Hepatocyte (in vitro differentiated cells): Measurements from ENCODE around the gene CNNM2. TPM values are rescaled to one million over a fixed set of nuclear protein-coding genes. Genes with fewer than 3 reads are reported as not detected.

Experiments
- DNase-seq: peaks from one replicate; pipeline ENCODE4 v3.0.0-alpha.2; 2016; ENCODE audit warnings: low spot score
- H2AFZ ChIP-seq: fragments of 200-600 bp; sonication (generic); 2 replicates; pipeline ENCODE4 v1.6.0; 2016; ENCODE audit warnings: antibody characterized with exemption, mild to moderate bottlenecking
- H3K27ac ChIP-seq: fragments of 200-600 bp; sonication (generic); 2 replicates; pipeline ENCODE4 v1.5.1; 2016; ENCODE audit warnings: mild to moderate bottlenecking
- H3K27me3 ChIP-seq: fragments of 200-600 bp; sonication (generic); 2 replicates; pipeline ENCODE4 v1.6.1; 2016
- H3K36me3 ChIP-seq: fragments of 200-600 bp; sonication (generic); replicated peaks from 2 replicates; pipeline ENCODE4 v1.5.1; 2016; ENCODE audit warnings: low read depth; ENCODE audit not compliant: insufficient read depth
- H3K4me1 ChIP-seq: fragments of 200-600 bp; sonication (generic); 2 replicates; pipeline ENCODE4 v1.5.1; 2016; ENCODE audit warnings: mild to moderate bottlenecking, moderate library complexity; ENCODE audit not compliant: insufficient read depth
- H3K4me2 ChIP-seq: fragments of 200-600 bp; sonication (generic); 2 replicates; pipeline ENCODE4 v1.6.0; 2016
- H3K4me3 ChIP-seq: fragments of 200-600 bp; sonication (generic); 2 replicates; pipeline ENCODE4 v1.5.1; 2016; ENCODE audit warnings: mild to moderate bottlenecking
- H3K79me2 ChIP-seq: fragments of 200-600 bp; sonication (generic); 2 replicates; pipeline ENCODE4 v1.6.0; 2017; ENCODE audit warnings: mild to moderate bottlenecking
- H3K9me2 ChIP-seq: fragments of 200-600 bp; sonication (generic); replicated peaks from 2 replicates; pipeline ENCODE4 v1.6.0; 2017; ENCODE audit warnings: mild to moderate bottlenecking; ENCODE audit not compliant: insufficient read depth
- H3K9me3 ChIP-seq: fragments of 200-600 bp; sonication (generic); 2 replicates; pipeline ENCODE4 v1.5.1; 2016; ENCODE audit warnings: low read depth, mild to moderate bottlenecking
- H4K20me1 ChIP-seq: fragments of 200-600 bp; sonication (generic); 2 replicates; pipeline ENCODE4 v1.6.0; 2016; ENCODE audit warnings: mild to moderate bottlenecking; ENCODE audit not compliant: insufficient read depth, poor library complexity, severe bottlenecking
- EZH2 ChIP-seq: fragments of 200-600 bp; sonication (generic); IDR thresholded peaks from 2 replicates; pipeline ENCODE4 v1.6.1; 2016; ENCODE audit warnings: antibody characterized with exemption, mild to moderate bottlenecking, borderline replicate concordance
- EZH2phosphoT487 ChIP-seq: fragments of 200-600 bp; sonication (generic); IDR thresholded peaks from one replicate; pipeline ENCODE4 v1.6.1; 2018; ENCODE audit warnings: antibody characterized with exemption, mild to moderate bottlenecking, low read depth, moderate library complexity; ENCODE audit not compliant: unreplicated experiment, severe bottlenecking
- WGBS: methylation state at CpG from one replicate; pipeline ENCODE4 v1.1.6; 2016; ENCODE audit warnings: low lambda C conversion rate; ENCODE audit errors: missing lambda C conversion rate; 5-methylcytosine and 5-hydroxymethylcytosine counted together
- polyA plus RNA-seq: library from polyadenylated mRNA; unstranded; fragments of >200 nt; fragmentation: Nextera tagmentation; extraction: Ambion mirVana; gene quantifications from 2 replicates; pipeline ENCODE4 v1.2.1, GENCODE V29; 2016
- total RNA-seq: library from RNA; depleted of rRNA; stranded (reverse); fragments of >200 nt; gene quantifications from 2 replicates; pipeline ENCODE4 v1.2.3, GENCODE V29; 2014
- TF ChIP-seq, protein P1 (sequence below): fragments of 200-600 bp; sonication (generic); IDR thresholded peaks from 2 replicates; pipeline ENCODE4 v1.5.1; 2016; ENCODE audit warnings: antibody characterized with exemption, mild to moderate bottlenecking; ENCODE audit not compliant: poor library complexity

CNNM2 gene
- total and polyA plus RNA-seq, 2 experiments from 2014 or later = 6.8 to 9.8 TPM

DNA sequence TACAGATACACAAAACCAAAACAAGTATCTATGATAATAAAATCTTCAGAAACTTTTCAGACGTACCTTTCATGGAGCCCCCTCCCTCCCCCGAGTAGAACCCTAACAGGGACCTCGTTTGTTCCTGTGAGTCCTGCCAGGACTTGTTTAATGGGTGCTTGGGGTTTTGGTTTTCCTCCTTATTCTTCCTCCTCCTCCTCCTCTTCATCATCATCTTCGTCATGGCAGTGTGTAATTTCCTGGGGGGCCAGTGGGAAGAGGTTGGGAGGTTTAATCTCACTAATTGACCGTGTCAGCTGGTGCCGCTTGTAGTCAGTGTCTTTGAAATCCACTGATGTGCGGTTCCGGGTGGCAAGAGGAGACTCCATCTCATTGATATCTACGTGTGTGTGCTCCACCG lies 171.4 kb downstream of the CNNM2 start:
- Histone ChIP-seq H3K4me2 (no peak overlapping the region), H3K27me3 (no peaks in the 10 kb centered on the region), H4K20me1 (no peaks in the 10 kb centered on the region), H2AFZ (no peak overlapping the region), H3K36me3 (no peaks in the 10 kb centered on the region), H3K79me2 (no peaks in the 10 kb centered on the region), H3K4me1 (no peaks in the 10 kb centered on the region), H3K4me3 (no peak overlapping the region), H3K9me2 (no peaks in the 10 kb centered on the region), H3K27ac (no peak overlapping the region), H3K9me3 (no peaks in the 10 kb centered on the region)
- WGBS = 95% methylated on average over 10 of the region's 10 CpGs
- DNase-seq = no peak
- TF ChIP-seq EZH2 = no peak

DNA sequence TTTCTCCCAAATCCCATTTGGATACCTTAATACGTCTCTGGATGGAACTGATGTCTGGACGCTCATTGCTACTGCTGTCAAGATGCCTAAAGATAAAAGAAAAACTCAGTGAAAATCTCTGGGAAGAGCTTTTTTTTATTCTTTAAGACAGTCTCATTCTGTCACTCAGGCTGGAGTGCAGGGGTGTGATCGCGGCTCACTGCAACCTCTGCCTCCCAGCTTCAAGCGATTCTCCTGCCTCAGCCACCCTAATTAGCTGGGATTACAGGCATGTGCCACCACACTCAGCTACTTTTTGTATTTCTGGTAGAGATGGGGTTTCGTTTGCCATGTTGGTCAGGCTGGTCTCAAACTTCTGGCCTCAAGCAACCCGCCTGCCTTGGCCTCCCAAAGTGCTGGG lies 172.8 kb downstream of the CNNM2 start:
- H3K36me3 ChIP-seq = no peaks in the 10 kb centered on the region

DNA sequence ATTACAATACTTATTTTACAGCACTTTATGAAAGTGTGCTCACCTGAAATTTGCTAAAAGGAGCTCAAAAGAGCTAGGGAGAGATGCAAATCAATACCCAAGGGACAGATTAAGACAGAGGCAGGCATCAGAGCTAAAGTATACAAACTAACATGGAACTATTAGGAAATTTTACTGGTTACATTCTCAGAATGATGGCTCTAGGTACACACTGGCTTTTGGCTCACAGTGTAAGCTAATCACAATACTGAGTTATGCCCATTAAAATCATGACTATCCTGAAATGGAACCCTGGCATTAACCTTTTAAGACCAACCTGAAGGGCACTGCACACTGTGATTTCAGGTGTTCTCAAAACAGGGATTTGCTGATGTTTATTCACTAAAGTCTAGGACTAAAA lies 176.9 kb downstream of the CNNM2 start:
- no peak overlapping the region for H3K4me3 ChIP-seq
- H4K20me1 ChIP-seq = no peaks in the 10 kb centered on the region
- no peak overlapping the region for H3K27ac ChIP-seq
- no peaks in the 10 kb centered on the region for H3K27me3 ChIP-seq
- no peak for DNase-seq
- no peaks in the 10 kb centered on the region for H3K9me3 ChIP-seq
- no peaks in the 10 kb centered on the region for H3K79me2 ChIP-seq
- no peak overlapping the region for H3K4me2 ChIP-seq
- TF ChIP-seq, protein P1, sequence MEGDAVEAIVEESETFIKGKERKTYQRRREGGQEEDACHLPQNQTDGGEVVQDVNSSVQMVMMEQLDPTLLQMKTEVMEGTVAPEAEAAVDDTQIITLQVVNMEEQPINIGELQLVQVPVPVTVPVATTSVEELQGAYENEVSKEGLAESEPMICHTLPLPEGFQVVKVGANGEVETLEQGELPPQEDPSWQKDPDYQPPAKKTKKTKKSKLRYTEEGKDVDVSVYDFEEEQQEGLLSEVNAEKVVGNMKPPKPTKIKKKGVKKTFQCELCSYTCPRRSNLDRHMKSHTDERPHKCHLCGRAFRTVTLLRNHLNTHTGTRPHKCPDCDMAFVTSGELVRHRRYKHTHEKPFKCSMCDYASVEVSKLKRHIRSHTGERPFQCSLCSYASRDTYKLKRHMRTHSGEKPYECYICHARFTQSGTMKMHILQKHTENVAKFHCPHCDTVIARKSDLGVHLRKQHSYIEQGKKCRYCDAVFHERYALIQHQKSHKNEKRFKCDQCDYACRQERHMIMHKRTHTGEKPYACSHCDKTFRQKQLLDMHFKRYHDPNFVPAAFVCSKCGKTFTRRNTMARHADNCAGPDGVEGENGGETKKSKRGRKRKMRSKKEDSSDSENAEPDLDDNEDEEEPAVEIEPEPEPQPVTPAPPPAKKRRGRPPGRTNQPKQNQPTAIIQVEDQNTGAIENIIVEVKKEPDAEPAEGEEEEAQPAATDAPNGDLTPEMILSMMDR = no peak
- TF ChIP-seq EZH2phosphoT487 = no peak
- TF ChIP-seq EZH2 = no peak
- H3K4me1 ChIP-seq = no peaks in the 10 kb centered on the region
- no peaks in the 10 kb centered on the region for H3K9me2 ChIP-seq
- H3K36me3 ChIP-seq = no peaks in the 10 kb centered on the region
- no peak overlapping the region for H2AFZ ChIP-seq

More for the DNA sequence above, 172.8 kb downstream of the CNNM2 start:
- no peak for TF ChIP-seq EZH2phosphoT487
- TF ChIP-seq EZH2 = no peak
- TF ChIP-seq, protein P1 = no peak
- Histone ChIP-seq H3K4me3 (no peak overlapping the region), H3K27ac (no peak overlapping the region), H3K4me2 (no peak overlapping the region), H3K9me2 (no peaks in the 10 kb centered on the region), H4K20me1 (no peaks in the 10 kb centered on the region), H3K27me3 (no peaks in the 10 kb centered on the region), H2AFZ (no peak overlapping the region), H3K79me2 (no peaks in the 10 kb centered on the region), H3K9me3 (no peaks in the 10 kb centered on the region), H3K4me1 (no peaks in the 10 kb centered on the region)
- WGBS = 95% methylated on average over 7 of the region's 7 CpGs
- DNase-seq = no peak

DNA sequence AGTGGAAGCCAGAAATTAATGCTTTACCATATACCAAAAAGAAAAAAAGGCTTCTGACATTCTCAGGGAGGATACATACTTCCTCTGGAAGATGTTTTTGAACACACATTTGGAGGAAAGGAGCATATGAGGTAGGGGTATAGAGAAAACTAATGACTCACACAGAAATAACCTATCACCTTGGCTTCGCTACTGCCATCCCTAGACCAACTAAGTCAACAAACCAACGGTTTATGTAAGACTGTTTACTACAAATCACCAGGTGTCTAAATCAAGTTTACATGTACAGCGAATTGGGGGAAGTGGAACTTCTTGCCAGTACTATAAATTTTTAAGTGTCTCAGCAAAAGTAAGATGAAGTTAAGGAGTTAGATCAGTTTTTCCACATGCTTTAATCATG lies 178.0 kb downstream of the CNNM2 start:
- Histone ChIP-seq H3K79me2 (no peaks in the 10 kb centered on the region), H3K9me3 (no peaks in the 10 kb centered on the region), H3K36me3 (no peaks in the 10 kb centered on the region), H2AFZ (no peak overlapping the region), H3K27me3 (no peaks in the 10 kb centered on the region), H3K4me2 (no peak overlapping the region), H3K4me1 (no peaks in the 10 kb centered on the region), H3K9me2 (no peaks in the 10 kb centered on the region), H3K27ac (no peak overlapping the region), H4K20me1 (no peaks in the 10 kb centered on the region), H3K4me3 (no peak overlapping the region)
- no peak for TF ChIP-seq EZH2phosphoT487
- TF ChIP-seq, protein P1 = no peak
- no peak for TF ChIP-seq EZH2
- WGBS = 71% methylated on average over 3 of the region's 3 CpGs
- DNase-seq = no peak
